Stimulated activated effector memory CD8-positive, alpha-beta T cell treated with anti-CD3 and anti-CD28 coated beads, Interleukin-12 subunit alpha, Interleukin-12 subunit beta, amount 100 ng/mL, for 72 hours (primary cell): ENCODE results near the gene PLCXD1.
"Not testable (repeated sequence)": the region's sequence is repeated elsewhere in the genome, so short reads cannot be mapped to it uniquely, and the experiment has no call there.

Source experiments
- ATAC-seq: fragments of 150-1000 bp; cut with Tn5 transposase; 2 replicates; pipeline ENCODE4 v1.10.0; 2021
- DNase-seq, 2 donors: peaks; one replicate each; pipeline ENCODE4 v3.0.0; 2021 to 2022; ENCODE audit warnings: low spot score in 2 of 2
- H3K27ac Mint-ChIP-seq: one replicate; pipeline ENCODE4 v1.8.0; 2022; ENCODE audit warnings: mild to moderate bottlenecking, mixed read lengths
- H3K36me3 Mint-ChIP-seq: one replicate; pipeline ENCODE4 v1.8.0; 2022; ENCODE audit warnings: mild to moderate bottlenecking, mixed read lengths
- H3K4me1 Mint-ChIP-seq: one replicate; pipeline ENCODE4 v1.8.0; 2022; ENCODE audit warnings: mixed read lengths
- H3K4me3 Mint-ChIP-seq: one replicate; pipeline ENCODE4 v1.8.0; 2022; ENCODE audit warnings: mild to moderate bottlenecking, mixed read lengths
- H3K9me3 Mint-ChIP-seq: one replicate; pipeline ENCODE4 v1.8.0; 2022; ENCODE audit warnings: mixed read lengths

The PLCXD1 gene

GRCh38 chrX:316351-317325, 35.5 kb downstream of the PLCXD1 start:
- H3K9me3 Mint-ChIP-seq, result no peaks in the 10 kb centered on the region
- peaks cover 16% of the 10 kb centered on the region for H3K4me1 Mint-ChIP-seq
- H3K36me3 Mint-ChIP-seq, result peaks cover 22% of the 10 kb centered on the region
- DNase-seq, result no peak
- no peak for ATAC-seq
- H3K4me3 Mint-ChIP-seq, result peak overlapping the region; percentile 77
- no peak overlapping the region for H3K27ac Mint-ChIP-seq

GRCh38 chrX:317424-318067, 36.4 kb downstream of the PLCXD1 start:
- DNase-seq, result peak in 1 of 2 donors; percentile 99
- Mint-ChIP-seq H3K4me1 (peaks cover 18% of the 10 kb centered on the region), H3K36me3 (peaks cover 23% of the 10 kb centered on the region), H3K27ac (peak overlapping the region; percentile 96), H3K9me3 (no peaks in the 10 kb centered on the region), H3K4me3 (peak overlapping the region; percentile 77)
- ATAC-seq, result no peak

GRCh38 chrX:318068-318738, 37.0 kb downstream of the PLCXD1 start:
- ATAC-seq (peak; percentile 73), DNase-seq (peak; percentile 79 to 99)
- Mint-ChIP-seq H3K36me3 (peaks cover 30% of the 10 kb centered on the region), H3K4me3 (peak overlapping the region; percentile 77), H3K27ac (peak overlapping the region; percentile 96), H3K4me1 (peaks cover 25% of the 10 kb centered on the region), H3K9me3 (no peaks in the 10 kb centered on the region)

GRCh38 chrX:318739-319578, 37.8 kb downstream of the PLCXD1 start, which contains the start of gene GTPBP6:
Gene GTPBP6 (minus strand): TSS chrX:318796. CDS start chrX:318787, 9 bp downstream.
- Mint-ChIP-seq H3K9me3 (no peaks in the 10 kb centered on the region), H3K4me1 (peaks cover 32% of the 10 kb centered on the region), H3K27ac (peak within 1 kb of the TSS; percentile 96), H3K36me3 (peaks cover 32% of the 10 kb centered on the region), H3K4me3 (peak within 1 kb of the TSS; percentile 77)
- peak; percentile 85 for ATAC-seq
- DNase-seq, result peak; percentile 92 to 100

- H3K4me3 Mint-ChIP-seq, result peak overlapping the region; percentile 77
- peaks cover 32% of the 10 kb centered on the region for H3K4me1 Mint-ChIP-seq
- H3K36me3 Mint-ChIP-seq, result peaks cover 32% of the 10 kb centered on the region
- DNase-seq, result peak in 1 of 2 donors; percentile 74
- peak overlapping the region; percentile 96 for H3K27ac Mint-ChIP-seq
- ATAC-seq, result no peak
- no peaks in the 10 kb centered on the region for H3K9me3 Mint-ChIP-seq
Measured at GRCh38 chrX:319579-320125, 38.5 kb downstream of the PLCXD1 start.

- no peaks in the 10 kb centered on the region for H3K9me3 Mint-ChIP-seq
- peak overlapping the region; percentile 96 for H3K27ac Mint-ChIP-seq
- DNase-seq (peak in 1 of 2 donors; percentile 71), ATAC-seq (no peak)
- peaks cover 32% of the 10 kb centered on the region for H3K4me1 Mint-ChIP-seq
- H3K4me3 Mint-ChIP-seq, result peak overlapping the region; percentile 77
- H3K36me3 Mint-ChIP-seq, result peaks cover 32% of the 10 kb centered on the region
Measured at GRCh38 chrX:320126-320783, 39.1 kb downstream of the PLCXD1 start.

- Mint-ChIP-seq H3K9me3 (no peaks in the 10 kb centered on the region), H3K4me1 (peaks cover 25% of the 10 kb centered on the region), H3K36me3 (peaks cover 18% of the 10 kb centered on the region), H3K4me3 (peak overlapping the region; percentile 65), H3K27ac (peak overlapping the region; percentile 39)
- DNase-seq, result no peak
- peak; percentile 4 for ATAC-seq
Measured at GRCh38 chrX:323721-324628, 42.8 kb downstream of the PLCXD1 start.

GRCh38 chrX:324664-325063, 43.5 kb downstream of the PLCXD1 start:
- DNase-seq, H3K9me3 Mint-ChIP-seq, H3K27ac Mint-ChIP-seq, H3K4me3 Mint-ChIP-seq, ATAC-seq: not testable (repeated sequence)
- Mint-ChIP-seq H3K4me1 (peaks cover 25% of the 10 kb centered on the region), H3K36me3 (peaks cover 17% of the 10 kb centered on the region)

GRCh38 chrX:327660-328126, 46.5 kb downstream of the PLCXD1 start:
- Mint-ChIP-seq H3K4me1 (peaks cover 13% of the 10 kb centered on the region), H3K9me3 (no peaks in the 10 kb centered on the region), H3K4me3 (no peak overlapping the region), H3K27ac (no peak overlapping the region), H3K36me3 (peaks cover 8% of the 10 kb centered on the region)
- no peak for DNase-seq
- ATAC-seq, result no peak

GRCh38 chrX:329291-329910, 48.2 kb downstream of the PLCXD1 start:
- Mint-ChIP-seq H3K36me3 (no peaks in the 10 kb centered on the region), H3K9me3 (no peaks in the 10 kb centered on the region), H3K4me1 (no peaks in the 10 kb centered on the region), H3K4me3 (no peak overlapping the region), H3K27ac (no peak overlapping the region)
- DNase-seq, result no peak
- ATAC-seq, result no peak

GRCh38 chrX:330141-330725, 49.1 kb downstream of the PLCXD1 start:
- H3K9me3 Mint-ChIP-seq, DNase-seq, H3K4me1 Mint-ChIP-seq, H3K36me3 Mint-ChIP-seq, H3K27ac Mint-ChIP-seq, H3K4me3 Mint-ChIP-seq, ATAC-seq: not testable (repeated sequence)

GRCh38 chrX:330726-331150, 49.6 kb downstream of the PLCXD1 start:
- H3K9me3 Mint-ChIP-seq, result no peaks in the 10 kb centered on the region
- H3K4me3 Mint-ChIP-seq, result no peak overlapping the region
- no peak overlapping the region for H3K27ac Mint-ChIP-seq
- H3K36me3 Mint-ChIP-seq, result peaks cover 3% of the 10 kb centered on the region
- H3K4me1 Mint-ChIP-seq, result no peaks in the 10 kb centered on the region
- ATAC-seq (no peak), DNase-seq (no peak)
